ENCODE measurements around the gene ALG1. TPM values are rescaled to one million over a fixed set of nuclear protein-coding genes. Genes with fewer than 3 reads are reported as not detected.

ALG1 gene
- total RNA-seq, 1 experiment from 2014 or later, result 31.4 TPM

DNA sequence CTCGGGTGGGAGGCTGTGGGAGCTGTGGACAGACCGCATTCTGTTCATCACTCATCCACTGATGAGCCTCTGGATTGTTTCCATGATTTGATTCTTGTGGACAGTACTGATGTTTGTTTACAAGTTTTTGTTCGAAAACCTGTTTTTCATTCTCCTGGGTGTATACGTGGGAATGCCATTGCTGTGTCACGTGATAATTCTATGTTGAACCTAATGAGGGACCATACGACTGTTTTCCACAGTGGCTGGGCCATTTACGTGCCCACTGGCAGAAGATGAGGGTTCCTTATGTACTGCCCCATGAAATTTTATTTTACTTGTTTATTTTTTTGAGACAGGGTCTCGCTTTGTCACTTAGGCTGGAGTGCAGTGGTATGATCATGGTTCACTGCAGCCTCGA lies 2.6 kb upstream of the ALG1 start:
- no peaks in the 10 kb centered on the region for H3K36me3 Mint-ChIP-seq
- TF ChIP-seq NFYB (CRISPR knock-in tag; conservative IDR thresholded peaks at IDR 0.05; ENCODE audit: low read depth) (no peak), ATF1 (CRISPR knock-in tag; IDR thresholded peaks at IDR 0.05) (no peak), CREM (CRISPR knock-in tag; IDR thresholded peaks at IDR 0.05) (no peak), NR3C1 (CRISPR knock-in tag; conservative IDR thresholded peaks at IDR 0.05; ENCODE audit: low read depth) (no peak), NFATC4 (CRISPR knock-in tag; IDR thresholded peaks at IDR 0.05) (no peak), TP53 (CRISPR knock-in tag; IDR thresholded peaks at IDR 0.05) (no peak), ZNF138 (CRISPR knock-in tag; conservative IDR thresholded peaks at IDR 0.05) (no peak), RORB (CRISPR knock-in tag; IDR thresholded peaks at IDR 0.05) (no peak), NFE2L1 (CRISPR knock-in tag; IDR thresholded peaks at IDR 0.05) (no peak), ZNF219 (CRISPR knock-in tag; IDR thresholded peaks at IDR 0.05; ENCODE audit: borderline replicate concordance) (no peak), GTF2I (CRISPR knock-in tag; conservative IDR thresholded peaks at IDR 0.05) (no peak), MYBL2 (CRISPR knock-in tag; IDR thresholded peaks at IDR 0.05) (no peak), SMAD4 (CRISPR knock-in tag; IDR thresholded peaks at IDR 0.05) (no peak), ETV6 (CRISPR knock-in tag; IDR thresholded peaks at IDR 0.05) (no peak)
- TF ChIP-seq, protein P1, sequence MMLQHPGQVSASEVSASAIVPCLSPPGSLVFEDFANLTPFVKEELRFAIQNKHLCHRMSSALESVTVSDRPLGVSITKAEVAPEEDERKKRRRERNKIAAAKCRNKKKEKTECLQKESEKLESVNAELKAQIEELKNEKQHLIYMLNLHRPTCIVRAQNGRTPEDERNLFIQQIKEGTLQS (CRISPR knock-in tag; conservative IDR thresholded peaks at IDR 0.05), result no peak
- TF ChIP-seq, protein P2, sequence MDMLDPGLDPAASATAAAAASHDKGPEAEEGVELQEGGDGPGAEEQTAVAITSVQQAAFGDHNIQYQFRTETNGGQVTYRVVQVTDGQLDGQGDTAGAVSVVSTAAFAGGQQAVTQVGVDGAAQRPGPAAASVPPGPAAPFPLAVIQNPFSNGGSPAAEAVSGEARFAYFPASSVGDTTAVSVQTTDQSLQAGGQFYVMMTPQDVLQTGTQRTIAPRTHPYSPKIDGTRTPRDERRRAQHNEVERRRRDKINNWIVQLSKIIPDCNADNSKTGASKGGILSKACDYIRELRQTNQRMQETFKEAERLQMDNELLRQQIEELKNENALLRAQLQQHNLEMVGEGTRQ (CRISPR knock-in tag; IDR thresholded peaks at IDR 0.05), result no peak
- TF ChIP-seq, protein P3, sequence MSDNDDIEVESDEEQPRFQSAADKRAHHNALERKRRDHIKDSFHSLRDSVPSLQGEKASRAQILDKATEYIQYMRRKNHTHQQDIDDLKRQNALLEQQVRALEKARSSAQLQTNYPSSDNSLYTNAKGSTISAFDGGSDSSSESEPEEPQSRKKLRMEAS (CRISPR knock-in tag; IDR thresholded peaks at IDR 0.05), result no peak
- ChIA-PET CTCF (no interaction called here), POLR2A (no interaction called here)
- ATAC-seq, result no peak
- H3K4me1 Mint-ChIP-seq, result peaks cover 12% of the 10 kb centered on the region
- no peak overlapping the region for H3K4me3 Mint-ChIP-seq
- DNase-seq (ENCODE audit: low spot score), result no peak
- no peak overlapping the region for H3K27ac Mint-ChIP-seq
- no peaks in the 10 kb centered on the region for H3K9me3 Mint-ChIP-seq
- peaks cover 3% of the 10 kb centered on the region; the same call in 1 of the 2 replicates for H3K27me3 Mint-ChIP-seq (ENCODE audit: low read depth)

DNA sequence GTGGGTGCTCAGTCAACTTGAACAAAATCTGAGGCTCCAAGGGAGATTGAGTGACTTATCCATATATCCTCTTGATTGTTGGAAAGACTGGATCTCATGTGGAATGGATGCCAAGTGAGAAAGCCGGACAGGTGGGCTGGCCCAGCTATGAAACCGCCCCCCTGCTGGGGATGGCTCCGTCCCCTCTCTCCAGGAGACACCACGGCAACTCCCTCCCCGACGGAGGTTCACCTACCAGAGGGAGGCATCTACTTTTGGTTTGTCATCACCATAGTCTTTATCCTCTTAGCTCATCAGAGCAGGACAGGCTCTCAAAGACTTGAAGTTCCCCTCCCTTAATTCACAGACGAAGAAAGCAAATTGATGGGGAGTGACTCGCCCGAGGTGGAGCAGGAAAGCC lies 1.8 kb upstream of the ALG1 start:
- H3K27me3 Mint-ChIP-seq (ENCODE audit: low read depth), result peaks cover 3% of the 10 kb centered on the region; the same call in 1 of the 2 replicates
- POLR2A ChIA-PET, result no interaction called here
- peaks cover 7% of the 10 kb centered on the region for H3K36me3 Mint-ChIP-seq

More for the DNA sequence above, 1.8 kb upstream of the ALG1 start:
- H3K4me1 Mint-ChIP-seq, result peaks cover 12% of the 10 kb centered on the region
- H3K27ac Mint-ChIP-seq, result no peak overlapping the region
- CTCF ChIA-PET, result interaction anchor here (1.0 kb wide), 1 partner anchor 13 kb away, joined by 4 read pairs; no protein-coding TSS in a partner anchor
- no peaks in the 10 kb centered on the region for H3K9me3 Mint-ChIP-seq
- TF ChIP-seq NFE2L1 (CRISPR knock-in tag; IDR thresholded peaks at IDR 0.05) (no peak), JAZF1 (CRISPR knock-in tag; IDR thresholded peaks at IDR 0.05) (no peak), SP1 (CRISPR knock-in tag; conservative IDR thresholded peaks at IDR 0.05) (no peak), JUN (CRISPR knock-in tag; IDR thresholded peaks at IDR 0.05) (no peak), ETV6 (CRISPR knock-in tag; IDR thresholded peaks at IDR 0.05) (no peak), FOXK1 (CRISPR knock-in tag; IDR thresholded peaks at IDR 0.05) (no peak), FOXP1 (CRISPR knock-in tag; IDR thresholded peaks at IDR 0.05; ENCODE audit: borderline replicate concordance) (no peak), CBFB (CRISPR knock-in tag; IDR thresholded peaks at IDR 0.05; ENCODE audit: low read depth) (no peak), TEAD1 (CRISPR knock-in tag; IDR thresholded peaks at IDR 0.05) (no peak), ZNF232 (CRISPR knock-in tag; IDR thresholded peaks at IDR 0.05) (no peak)
- TF ChIP-seq, protein P4, sequence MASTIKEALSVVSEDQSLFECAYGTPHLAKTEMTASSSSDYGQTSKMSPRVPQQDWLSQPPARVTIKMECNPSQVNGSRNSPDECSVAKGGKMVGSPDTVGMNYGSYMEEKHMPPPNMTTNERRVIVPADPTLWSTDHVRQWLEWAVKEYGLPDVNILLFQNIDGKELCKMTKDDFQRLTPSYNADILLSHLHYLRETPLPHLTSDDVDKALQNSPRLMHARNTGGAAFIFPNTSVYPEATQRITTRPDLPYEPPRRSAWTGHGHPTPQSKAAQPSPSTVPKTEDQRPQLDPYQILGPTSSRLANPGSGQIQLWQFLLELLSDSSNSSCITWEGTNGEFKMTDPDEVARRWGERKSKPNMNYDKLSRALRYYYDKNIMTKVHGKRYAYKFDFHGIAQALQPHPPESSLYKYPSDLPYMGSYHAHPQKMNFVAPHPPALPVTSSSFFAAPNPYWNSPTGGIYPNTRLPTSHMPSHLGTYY (CRISPR knock-in tag; IDR thresholded peaks at IDR 0.05), result no peak
- TF ChIP-seq, protein P5, sequence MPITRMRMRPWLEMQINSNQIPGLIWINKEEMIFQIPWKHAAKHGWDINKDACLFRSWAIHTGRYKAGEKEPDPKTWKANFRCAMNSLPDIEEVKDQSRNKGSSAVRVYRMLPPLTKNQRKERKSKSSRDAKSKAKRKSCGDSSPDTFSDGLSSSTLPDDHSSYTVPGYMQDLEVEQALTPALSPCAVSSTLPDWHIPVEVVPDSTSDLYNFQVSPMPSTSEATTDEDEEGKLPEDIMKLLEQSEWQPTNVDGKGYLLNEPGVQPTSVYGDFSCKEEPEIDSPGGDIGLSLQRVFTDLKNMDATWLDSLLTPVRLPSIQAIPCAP (CRISPR knock-in tag; IDR thresholded peaks at IDR 0.05), result no peak
- TF ChIP-seq, protein P6, sequence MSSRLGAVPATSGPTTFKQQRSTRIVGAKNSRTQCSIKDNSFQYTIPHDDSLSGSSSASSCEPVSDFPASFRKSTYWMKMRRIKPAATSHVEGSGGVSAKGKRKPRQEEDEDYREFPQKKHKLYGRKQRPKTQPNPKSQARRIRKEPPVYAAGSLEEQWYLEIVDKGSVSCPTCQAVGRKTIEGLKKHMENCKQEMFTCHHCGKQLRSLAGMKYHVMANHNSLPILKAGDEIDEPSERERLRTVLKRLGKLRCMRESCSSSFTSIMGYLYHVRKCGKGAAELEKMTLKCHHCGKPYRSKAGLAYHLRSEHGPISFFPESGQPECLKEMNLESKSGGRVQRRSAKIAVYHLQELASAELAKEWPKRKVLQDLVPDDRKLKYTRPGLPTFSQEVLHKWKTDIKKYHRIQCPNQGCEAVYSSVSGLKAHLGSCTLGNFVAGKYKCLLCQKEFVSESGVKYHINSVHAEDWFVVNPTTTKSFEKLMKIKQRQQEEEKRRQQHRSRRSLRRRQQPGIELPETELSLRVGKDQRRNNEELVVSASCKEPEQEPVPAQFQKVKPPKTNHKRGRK (CRISPR knock-in tag; IDR thresholded peaks at IDR 0.05; ENCODE audit: borderline replicate concordance), result no peak
- TF ChIP-seq, protein P7, sequence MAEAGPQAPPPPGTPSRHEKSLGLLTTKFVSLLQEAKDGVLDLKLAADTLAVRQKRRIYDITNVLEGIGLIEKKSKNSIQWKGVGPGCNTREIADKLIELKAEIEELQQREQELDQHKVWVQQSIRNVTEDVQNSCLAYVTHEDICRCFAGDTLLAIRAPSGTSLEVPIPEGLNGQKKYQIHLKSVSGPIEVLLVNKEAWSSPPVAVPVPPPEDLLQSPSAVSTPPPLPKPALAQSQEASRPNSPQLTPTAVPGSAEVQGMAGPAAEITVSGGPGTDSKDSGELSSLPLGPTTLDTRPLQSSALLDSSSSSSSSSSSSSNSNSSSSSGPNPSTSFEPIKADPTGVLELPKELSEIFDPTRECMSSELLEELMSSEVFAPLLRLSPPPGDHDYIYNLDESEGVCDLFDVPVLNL (CRISPR knock-in tag; IDR thresholded peaks at IDR 0.05; ENCODE audit: borderline replicate concordance, low read depth), result no peak
- TF ChIP-seq, protein P8, sequence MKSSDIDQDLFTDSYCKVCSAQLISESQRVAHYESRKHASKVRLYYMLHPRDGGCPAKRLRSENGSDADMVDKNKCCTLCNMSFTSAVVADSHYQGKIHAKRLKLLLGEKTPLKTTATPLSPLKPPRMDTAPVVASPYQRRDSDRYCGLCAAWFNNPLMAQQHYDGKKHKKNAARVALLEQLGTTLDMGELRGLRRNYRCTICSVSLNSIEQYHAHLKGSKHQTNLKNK (CRISPR knock-in tag; IDR thresholded peaks at IDR 0.05), result no peak
- no peak for ATAC-seq
- H3K4me3 Mint-ChIP-seq, result no peak overlapping the region
- DNase-seq (ENCODE audit: low spot score), result no peak
